Measurements from ENCODE around the gene ARHGAP42.

The ARHGAP42 gene

GRCh38 chr11:100691896-100692653 is 5.0 kb downstream of the ARHGAP42 start:
- TF ChIP-seq ZNF274 (IDR thresholded peaks at IDR 0.05; ENCODE audit: low read depth, low read length) = no peak
- no peak overlapping the region for H3K4me3 ChIP-seq (ENCODE audit: low read length)

GRCh38 chr11:100695911-100696310 is 8.8 kb downstream of the ARHGAP42 start:
- no peak overlapping the region for H3K4me3 ChIP-seq (ENCODE audit: low read length)
- no peak for TF ChIP-seq ZNF274 (IDR thresholded peaks at IDR 0.05; ENCODE audit: low read depth, low read length)

- TF ChIP-seq ZNF274 (IDR thresholded peaks at IDR 0.05; ENCODE audit: low read depth, low read length) = no peak
- H3K4me3 ChIP-seq (ENCODE audit: low read length) = no peak overlapping the region
These were observed 16.1 kb downstream of the ARHGAP42 start for GRCh38 chr11:100703139-100703538.

DNA sequence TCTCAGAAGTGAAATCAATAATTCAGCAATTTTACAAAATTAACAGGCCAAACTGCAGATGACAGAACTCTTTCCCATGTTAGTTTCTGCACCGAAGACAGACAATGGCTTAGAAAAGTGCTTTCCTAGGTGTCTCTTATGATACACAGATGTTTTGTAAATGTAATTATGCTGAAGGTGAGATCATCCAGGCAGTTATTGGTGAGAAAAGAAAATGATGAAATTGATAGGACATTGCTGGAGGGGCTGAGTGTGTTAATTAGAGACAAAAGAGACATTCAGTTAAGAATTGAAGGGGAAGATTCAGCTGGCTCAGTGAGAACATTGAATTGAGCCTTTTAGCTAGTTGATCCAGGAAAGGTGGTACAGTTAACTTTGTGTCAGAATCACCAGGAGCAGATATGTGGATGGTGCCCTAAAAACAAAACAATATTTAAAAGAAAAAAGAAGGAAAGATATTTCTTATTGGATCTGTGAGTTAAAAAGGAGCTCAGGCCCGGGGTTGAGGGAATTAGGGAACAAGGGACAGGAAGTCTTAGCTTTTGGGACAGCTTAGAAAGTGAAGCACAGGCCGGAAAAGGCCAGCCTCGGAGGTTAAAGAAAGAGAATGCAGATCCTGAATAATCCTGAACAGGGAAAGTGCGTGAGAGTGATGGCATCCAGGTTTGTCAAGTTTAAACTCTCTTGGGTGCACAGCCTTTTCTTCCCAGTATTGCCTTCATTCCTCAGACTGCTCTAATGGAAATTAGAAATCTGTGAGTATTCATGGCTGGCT is 16.9 kb downstream of the ARHGAP42 start:
- TF ChIP-seq ZNF274 (IDR thresholded peaks at IDR 0.05; ENCODE audit: low read depth, low read length) = no peak
- no peak overlapping the region for H3K4me3 ChIP-seq (ENCODE audit: low read length)

GRCh38 chr11:100705447-100705846 is 18.4 kb downstream of the ARHGAP42 start:
- no peak overlapping the region for H3K4me3 ChIP-seq (ENCODE audit: low read length)
- TF ChIP-seq ZNF274 (IDR thresholded peaks at IDR 0.05; ENCODE audit: low read depth, low read length) = no peak

DNA sequence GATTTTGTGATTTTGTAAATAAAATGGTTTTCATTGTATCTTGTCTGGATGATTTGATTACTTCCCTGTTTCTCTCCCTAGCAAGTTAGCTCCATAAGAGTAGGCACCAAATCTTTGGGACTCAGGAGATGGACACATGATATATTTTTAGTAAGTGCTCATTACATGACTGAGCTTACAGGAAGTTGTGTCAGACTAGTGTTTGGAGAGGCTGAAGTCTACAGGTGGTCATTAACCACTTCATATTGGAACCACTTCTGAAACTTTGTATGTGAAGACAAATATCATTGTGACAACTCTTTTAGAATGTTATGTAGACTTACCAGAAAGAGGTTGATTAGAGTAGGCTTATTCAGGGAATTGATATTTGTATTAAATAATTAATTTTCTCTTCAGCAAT is 19.1 kb downstream of the ARHGAP42 start:
- H3K4me3 ChIP-seq (ENCODE audit: low read length) = no peak overlapping the region
- no peak for TF ChIP-seq ZNF274 (IDR thresholded peaks at IDR 0.05; ENCODE audit: low read depth, low read length)

- TF ChIP-seq ZNF274 (IDR thresholded peaks at IDR 0.05; ENCODE audit: low read depth, low read length) = no peak
- H3K4me3 ChIP-seq (ENCODE audit: low read length) = no peak overlapping the region
These were observed 22.3 kb downstream of the ARHGAP42 start for GRCh38 chr11:100709233-100709957.

DNA sequence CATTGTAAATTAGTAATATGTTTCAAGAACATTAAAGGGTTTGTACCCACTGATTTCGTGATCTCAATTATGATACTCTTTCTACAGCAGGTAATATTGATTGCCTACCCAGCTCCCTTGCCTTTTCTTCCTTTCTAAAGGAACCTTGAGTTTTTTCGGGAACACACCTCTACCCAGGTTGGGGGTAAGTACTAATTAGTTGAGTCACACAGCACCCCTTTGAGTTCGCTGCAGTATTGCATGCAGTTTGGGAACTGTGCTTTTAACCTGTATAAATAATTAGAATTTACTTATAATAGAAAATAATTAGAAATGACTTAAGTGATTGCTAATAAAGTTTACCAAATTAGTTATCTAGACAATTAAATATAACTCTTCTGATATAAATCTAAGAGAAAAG is 24.9 kb downstream of the ARHGAP42 start:
- no peak overlapping the region for H3K4me3 ChIP-seq (ENCODE audit: low read length)
- no peak for TF ChIP-seq ZNF274 (IDR thresholded peaks at IDR 0.05; ENCODE audit: low read depth, low read length)

GRCh38 chr11:100712583-100712982 is 25.5 kb downstream of the ARHGAP42 start:
- no peak for TF ChIP-seq ZNF274 (IDR thresholded peaks at IDR 0.05; ENCODE audit: low read depth, low read length)
- H3K4me3 ChIP-seq (ENCODE audit: low read length) = no peak overlapping the region

- no peak overlapping the region for H3K4me3 ChIP-seq (ENCODE audit: low read length)
- no peak for TF ChIP-seq ZNF274 (IDR thresholded peaks at IDR 0.05; ENCODE audit: low read depth, low read length)
These were observed 28.2 kb downstream of the ARHGAP42 start for GRCh38 chr11:100715165-100715761.

- H3K4me3 ChIP-seq (ENCODE audit: low read length) = no peak overlapping the region
- no peak for TF ChIP-seq ZNF274 (IDR thresholded peaks at IDR 0.05; ENCODE audit: low read depth, low read length)
These were observed 29.8 kb downstream of the ARHGAP42 start for GRCh38 chr11:100716838-100717237.

DNA sequence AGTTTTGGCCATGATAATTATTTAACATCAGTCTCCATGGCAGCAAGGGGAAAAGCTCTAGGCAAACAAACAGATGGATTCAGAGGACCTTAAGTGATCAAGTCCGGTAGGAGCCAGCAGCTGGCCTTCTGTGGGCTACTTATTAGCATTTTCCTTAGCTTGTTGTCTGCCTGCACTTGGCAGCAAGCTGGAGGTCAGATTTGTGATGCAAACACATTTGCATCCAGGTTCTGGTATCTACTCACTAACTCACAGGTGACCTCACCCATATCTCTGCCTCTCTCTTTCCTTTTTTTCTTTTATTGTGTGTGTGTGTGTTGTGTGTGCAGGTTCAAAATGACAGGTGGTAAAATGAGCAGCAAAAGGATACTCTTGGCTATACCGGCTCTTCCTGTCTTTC is 32.3 kb downstream of the ARHGAP42 start:
- TF ChIP-seq ZNF274 (IDR thresholded peaks at IDR 0.05; ENCODE audit: low read depth, low read length) = no peak
- no peak overlapping the region for H3K4me3 ChIP-seq (ENCODE audit: low read length)

- no peak overlapping the region for H3K4me3 ChIP-seq (ENCODE audit: low read length)
- TF ChIP-seq ZNF274 (IDR thresholded peaks at IDR 0.05; ENCODE audit: low read depth, low read length) = no peak
These were observed 32.7 kb downstream of the ARHGAP42 start for GRCh38 chr11:100719809-100720221.

DNA sequence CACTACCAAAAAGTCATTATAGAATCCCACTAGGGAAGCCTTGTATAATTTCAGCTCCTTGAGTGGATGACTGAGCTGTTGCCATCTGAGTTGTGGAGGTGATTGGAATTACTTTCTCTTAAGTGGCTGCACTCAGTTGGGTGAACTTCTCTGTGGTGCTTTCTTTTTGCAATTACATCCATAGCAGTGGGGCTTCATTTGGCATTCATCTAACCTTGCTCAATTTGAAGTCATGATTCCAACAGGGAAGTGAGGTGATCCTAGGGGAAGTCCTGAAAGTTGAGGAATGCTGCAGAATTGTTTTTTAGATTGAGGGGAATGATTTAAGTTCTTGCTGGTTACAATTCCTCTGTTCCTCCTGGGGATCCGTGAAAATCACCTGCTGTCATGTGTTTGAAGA is 39.6 kb downstream of the ARHGAP42 start:
- no peak overlapping the region for H3K4me3 ChIP-seq (ENCODE audit: low read length)
- TF ChIP-seq ZNF274 (IDR thresholded peaks at IDR 0.05; ENCODE audit: low read depth, low read length) = no peak

All from GM08714 (cell line).